HFFc6 (cell line): Measurements from ENCODE around the gene ACVR1. TPM values are rescaled to one million over a fixed set of nuclear protein-coding genes. Genes with fewer than 3 reads are reported as not detected.

ENCODE experiments used
- DNase-seq: peaks from one replicate; pipeline ENCODE4 v3.0.0-alpha.2; 2018
- H3K27ac Mint-ChIP-seq: 2 replicates; pipeline ENCODE4 v1.8.0; 2020; ENCODE audit warnings: mild to moderate bottlenecking, mixed read lengths
- H3K27me3 Mint-ChIP-seq: 2 replicates; pipeline ENCODE4 v1.8.0; 2021; ENCODE audit warnings: mild to moderate bottlenecking, moderate library complexity, mixed read lengths; ENCODE audit not compliant: insufficient read depth
- H3K36me3 Mint-ChIP-seq: 2 replicates; pipeline ENCODE4 v1.8.0; 2021; ENCODE audit warnings: low read depth, mixed read lengths
- H3K4me1 Mint-ChIP-seq: 2 replicates; pipeline ENCODE4 v1.8.0; 2020; ENCODE audit warnings: low read depth, mixed read lengths
- H3K4me3 Mint-ChIP-seq: 2 replicates; pipeline ENCODE4 v1.8.0; 2020; ENCODE audit warnings: mild to moderate bottlenecking, moderate library complexity, mixed read lengths
- H3K9me3 Mint-ChIP-seq: 2 replicates; pipeline ENCODE4 v1.8.0; 2020; ENCODE audit warnings: mild to moderate bottlenecking, mixed read lengths
- CTCF ChIP-seq: fragments of 200-600 bp; sonication (generic); IDR thresholded peaks from 2 replicates; pipeline ENCODE4 v1.5.0; 2021; ENCODE audit warnings: antibody characterized with exemption, mild to moderate bottlenecking
- total RNA-seq, 6 experiments: library from RNA; stranded (reverse); fragmentation: NEBNext Ultra II Directional; extraction: Animal tissue kit (Norgen Biotek cat#: 25700); gene quantifications; 2 replicates in 1 of 6; 3 replicates in 5 of 6; pipeline ENCODE4 v1.2.3, GENCODE V29; 2021

The ACVR1 gene
- total RNA-seq, 6 experiments from 2014 or later: 37.5 to 48.4 (median 43.1) TPM

- Mint-ChIP-seq H3K27me3 (no peaks in the 10 kb centered on the region; the same call in 1 of the 2 replicates), H3K4me1 (peaks cover 55% of the 10 kb centered on the region), H3K27ac (peak overlapping the region; percentile 25; the same call in 1 of the 2 replicates), H3K36me3 (peaks cover 16% of the 10 kb centered on the region), H3K9me3 (no peaks in the 10 kb centered on the region), H3K4me3 (no peak overlapping the region)
- no peak for DNase-seq
- no peak for TF ChIP-seq CTCF
Observed at GRCh38 chr2:157789256-157789655, 86.9 kb downstream of the ACVR1 start.

GRCh38 chr2:157788201-157788600, 87.9 kb downstream of the ACVR1 start:
- Mint-ChIP-seq H3K9me3 (no peaks in the 10 kb centered on the region), H3K27me3 (no peaks in the 10 kb centered on the region; the same call in none of the 2 replicates), H3K4me1 (peaks cover 63% of the 10 kb centered on the region), H3K4me3 (no peak overlapping the region), H3K27ac (no peak overlapping the region), H3K36me3 (peaks cover 16% of the 10 kb centered on the region)
- no peak for TF ChIP-seq CTCF
- DNase-seq: no peak

- no peak for TF ChIP-seq CTCF
- no peak for DNase-seq
- no peaks in the 10 kb centered on the region; the same call in none of the 2 replicates for H3K27me3 Mint-ChIP-seq
- H3K27ac Mint-ChIP-seq: no peak overlapping the region
- no peaks in the 10 kb centered on the region for H3K9me3 Mint-ChIP-seq
- H3K4me3 Mint-ChIP-seq: no peak overlapping the region
- peaks cover 16% of the 10 kb centered on the region for H3K36me3 Mint-ChIP-seq
- peaks cover 64% of the 10 kb centered on the region for H3K4me1 Mint-ChIP-seq
Observed at GRCh38 chr2:157787364-157787938, 88.7 kb downstream of the ACVR1 start.

- DNase-seq: no peak
- Mint-ChIP-seq H3K9me3 (no peaks in the 10 kb centered on the region), H3K27ac (no peak overlapping the region), H3K4me1 (peaks cover 70% of the 10 kb centered on the region), H3K4me3 (no peak overlapping the region), H3K27me3 (no peaks in the 10 kb centered on the region; the same call in none of the 2 replicates), H3K36me3 (peaks cover 16% of the 10 kb centered on the region)
- no peak for TF ChIP-seq CTCF
Observed at GRCh38 chr2:157786663-157787363, 89.3 kb downstream of the ACVR1 start.

- Mint-ChIP-seq H3K36me3 (peaks cover 16% of the 10 kb centered on the region), H3K27me3 (no peaks in the 10 kb centered on the region; the same call in none of the 2 replicates), H3K9me3 (no peaks in the 10 kb centered on the region), H3K4me3 (no peak overlapping the region), H3K27ac (peak overlapping the region; percentile 24; the same call in 1 of the 2 replicates), H3K4me1 (peaks cover 70% of the 10 kb centered on the region)
- peak; percentile 51 for DNase-seq
- no peak for TF ChIP-seq CTCF
Observed at GRCh38 chr2:157785866-157786662, 90.1 kb downstream of the ACVR1 start.
